Activated CD4-positive, alpha-beta T cell treated with anti-CD3 and anti-CD28 coated beads for 4 hours (primary cell): Measurements from ENCODE around the gene AFAP1L2.

Experiments used
- DNase-seq, 2 donors: peaks; one replicate each; pipeline ENCODE4 v3.0.0-alpha.2; 2020

Gene AFAP1L2

GRCh38 chr10:114308531-114309363 lies 95.6 kb downstream of the AFAP1L2 start:
- DNase-seq: no peak

- no peak for DNase-seq
These were observed 96.6 kb downstream of the AFAP1L2 start for GRCh38 chr10:114307731-114308130.

GRCh38 chr10:114306116-114306973 lies 98.0 kb downstream of the AFAP1L2 start:
- DNase-seq: no peak

- no peak for DNase-seq
These were observed 98.8 kb downstream of the AFAP1L2 start for GRCh38 chr10:114305521-114305925.

- DNase-seq: peak; percentile 46 to 47
These were observed 99.5 kb downstream of the AFAP1L2 start for GRCh38 chr10:114304571-114305421.

- peak; percentile 47 to 66 for DNase-seq
These were observed 100.2 kb downstream of the AFAP1L2 start for GRCh38 chr10:114304017-114304570.

GRCh38 chr10:114303556-114303955 lies 100.7 kb downstream of the AFAP1L2 start:
- no peak for DNase-seq

GRCh38 chr10:114301951-114302710 lies 102.2 kb downstream of the AFAP1L2 start:
- DNase-seq: no peak

GRCh38 chr10:114301177-114301576 lies 103.1 kb downstream of the AFAP1L2 start:
- DNase-seq: no peak

GRCh38 chr10:114300036-114300645 lies 104.2 kb downstream of the AFAP1L2 start:
- DNase-seq: no peak

- DNase-seq: no peak
These were observed 107.1 kb downstream of the AFAP1L2 start for GRCh38 chr10:114297136-114297705.

- DNase-seq: no peak
These were observed 108.9 kb downstream of the AFAP1L2 start for GRCh38 chr10:114295393-114295792.

- no peak for DNase-seq
These were observed 109.8 kb downstream of the AFAP1L2 start for GRCh38 chr10:114294549-114294948.

GRCh38 chr10:114293075-114293474 lies 111.2 kb downstream of the AFAP1L2 start:
- DNase-seq: no peak

- no peak for DNase-seq
These were observed 112.8 kb downstream of the AFAP1L2 start for GRCh38 chr10:114291516-114291915.

- no peak for DNase-seq
These were observed 113.2 kb downstream of the AFAP1L2 start for GRCh38 chr10:114291076-114291475.

GRCh38 chr10:114290038-114290437 lies 114.3 kb downstream of the AFAP1L2 start:
- no peak for DNase-seq

GRCh38 chr10:114289096-114289436 lies 115.2 kb downstream of the AFAP1L2 start:
- no peak for DNase-seq

- DNase-seq: no peak
These were observed 115.7 kb downstream of the AFAP1L2 start for GRCh38 chr10:114288424-114289095.

- no peak for DNase-seq
These were observed 117.4 kb downstream of the AFAP1L2 start for GRCh38 chr10:114286921-114287320.
